Calu3 (cell line): ENCODE data around the gene WDR7. TPM values are rescaled to one million over a fixed set of nuclear protein-coding genes. Genes with fewer than 3 reads are reported as not detected.

Experiments used
- BruUV-seq: library from RNA; stranded (reverse); fragments of 400-500 nt; replicated peaks from 2 replicates; lab custom pipeline; 2021; lab: Mats Ljungman, UMichigan
- CTCF ChIA-PET: fragments of 300-600 bp; sonication (Branson Sonifier 250); formaldehyde crosslinking; loops from one replicate; lab custom pipeline; 2022; ENCODE audit warnings: antibody characterized with exemption; lab: Charles Lee
- DNase-seq: peaks from one replicate; pipeline ENCODE4 v3.0.0; 2022
- H3K27ac Mint-ChIP-seq: one replicate; pipeline ENCODE4 v1.8.0; 2022; ENCODE audit warnings: mixed read lengths; ENCODE audit not compliant: unreplicated experiment
- H3K27me3 Mint-ChIP-seq: one replicate; pipeline ENCODE4 v1.8.0; 2022; ENCODE audit warnings: mixed read lengths; ENCODE audit not compliant: unreplicated experiment
- H3K36me3 Mint-ChIP-seq: one replicate; pipeline ENCODE4 v1.8.0; 2022; ENCODE audit warnings: mild to moderate bottlenecking, moderate library complexity, mixed read lengths; ENCODE audit not compliant: insufficient read depth, unreplicated experiment
- H3K4me1 Mint-ChIP-seq: one replicate; pipeline ENCODE4 v1.8.0; 2022; ENCODE audit warnings: mild to moderate bottlenecking, low read depth, mixed read lengths; ENCODE audit not compliant: unreplicated experiment
- H3K4me3 Mint-ChIP-seq: one replicate; pipeline ENCODE4 v1.8.0; 2022; ENCODE audit warnings: mild to moderate bottlenecking, low read depth, moderate library complexity, mixed read lengths; ENCODE audit not compliant: unreplicated experiment
- H3K9me3 Mint-ChIP-seq: one replicate; pipeline ENCODE4 v1.8.0; 2022; ENCODE audit warnings: low read depth, mixed read lengths; ENCODE audit not compliant: unreplicated experiment
- CTCF ChIP-seq: fragments of 200-600 bp; IDR thresholded peaks from one replicate; pipeline ENCODE4 v1.8.0; 2022; ENCODE audit warnings: antibody characterized with exemption; ENCODE audit not compliant: unreplicated experiment
- intact Hi-C: fragments of 100-400 bp; cut with micrococcal nuclease; formaldehyde crosslinking; loops from one replicate; pipeline ENCODE4 v1.10.0; 2022; ENCODE audit not compliant: unreplicated experiment
- total RNA-seq: library from RNA; stranded (reverse); gene quantifications from 2 replicates; pipeline ENCODE4 v1.2.3, GENCODE V29; 2022

The WDR7 gene
- total RNA-seq, 1 experiment from 2014 or later = 16.2 TPM

- no peak for DNase-seq
- no peaks in the 10 kb centered on the region for H3K36me3 Mint-ChIP-seq
- CTCF ChIA-PET = no interaction called here
- H3K4me1 Mint-ChIP-seq = peaks cover 17% of the 10 kb centered on the region
- intact Hi-C loops = no loop called here
- TF ChIP-seq CTCF = no peak
- no peak overlapping the region for H3K4me3 Mint-ChIP-seq
- no peaks in the 10 kb centered on the region for H3K27me3 Mint-ChIP-seq
- H3K27ac Mint-ChIP-seq = no peak overlapping the region
- H3K9me3 Mint-ChIP-seq = no peaks in the 10 kb centered on the region
- no TSS peak for BruUV-seq
Measured at GRCh38 chr18:56945171-56946083, 294.3 kb downstream of the WDR7 start.

- intact Hi-C loops = no loop called here
- H3K4me3 Mint-ChIP-seq = no peak overlapping the region
- DNase-seq = no peak
- no peaks in the 10 kb centered on the region for H3K36me3 Mint-ChIP-seq
- no peaks in the 10 kb centered on the region for H3K27me3 Mint-ChIP-seq
- TF ChIP-seq CTCF = no peak
- no TSS peak for BruUV-seq
- no peak overlapping the region for H3K27ac Mint-ChIP-seq
- H3K9me3 Mint-ChIP-seq = no peaks in the 10 kb centered on the region
- peaks cover 35% of the 10 kb centered on the region for H3K4me1 Mint-ChIP-seq
- CTCF ChIA-PET = no interaction called here
Measured at GRCh38 chr18:56947236-56947635, 296.1 kb downstream of the WDR7 start.

- CTCF ChIA-PET = no interaction called here
- H3K36me3 Mint-ChIP-seq = no peaks in the 10 kb centered on the region
- peaks cover 39% of the 10 kb centered on the region for H3K4me1 Mint-ChIP-seq
- H3K27ac Mint-ChIP-seq = no peak overlapping the region
- H3K9me3 Mint-ChIP-seq = no peaks in the 10 kb centered on the region
- no peaks in the 10 kb centered on the region for H3K27me3 Mint-ChIP-seq
- TF ChIP-seq CTCF = no peak
- DNase-seq = peak; percentile 46
- H3K4me3 Mint-ChIP-seq = no peak overlapping the region
- intact Hi-C loops = no loop called here
- no TSS peak for BruUV-seq
Measured at GRCh38 chr18:56952026-56952425, 300.9 kb downstream of the WDR7 start.

- no peak for DNase-seq
- CTCF ChIA-PET = no interaction called here
- no peaks in the 10 kb centered on the region for H3K36me3 Mint-ChIP-seq
- no peaks in the 10 kb centered on the region for H3K27me3 Mint-ChIP-seq
- H3K27ac Mint-ChIP-seq = no peak overlapping the region
- peaks cover 37% of the 10 kb centered on the region for H3K4me1 Mint-ChIP-seq
- BruUV-seq = no TSS peak
- no peak for TF ChIP-seq CTCF
- H3K9me3 Mint-ChIP-seq = no peaks in the 10 kb centered on the region
- H3K4me3 Mint-ChIP-seq = no peak overlapping the region
- intact Hi-C loops = no loop called here
Measured at GRCh38 chr18:56953428-56954198, 302.5 kb downstream of the WDR7 start.
